SK-N-SH (cell line): Measurements from ENCODE around the gene NUP107. TPM values are rescaled to one million over a fixed set of nuclear protein-coding genes. Genes with fewer than 3 reads are reported as not detected.

Experiments used
- CTCF ChIA-PET: fragments of 300-600, 350-600 bp; formaldehyde crosslinking; extraction: SDS; loops from one replicate; lab custom pipeline; 2021; lab: Yijun Ruan, JAX
- POLR2A ChIA-PET: fragments of 350-600 bp; sonication (Branson Sonifier 250); formaldehyde crosslinking; extraction: SDS; loops from one replicate; lab custom pipeline; 2020; ENCODE audit warnings: antibody characterized with exemption, inconsistent platforms; lab: Yijun Ruan, JAX
- DNase-seq: peaks from one replicate; pipeline ENCODE4 v3.0.0; 2012
- H2AFZ ChIP-seq: fragments of 200-600 bp; sonication (generic); 2 replicates; pipeline ENCODE4 v1.8.1; 2016; ENCODE audit warnings: antibody characterized with exemption, mild to moderate bottlenecking, low read depth
- H3F3A ChIP-seq: fragments of 200-600 bp; sonication (generic); replicated peaks from 2 replicates; pipeline ENCODE3; 2016; ENCODE audit warnings: antibody characterized with exemption, mild to moderate bottlenecking; ENCODE audit not compliant: insufficient read depth
- H3K27ac ChIP-seq, 2 experiments: fragments of 200-500 bp in 1 of 2; fragments of 200-600 bp in 1 of 2; sonication (Bioruptor generic) in 1 of 2; sonication (generic), shearing (Covaris generic) in 1 of 2; 2 replicates each; pipeline versions ENCODE4 v1.5.1 to v1.6.1; 2014 to 2016; ENCODE audit warnings: low read depth in 2 of 2, inconsistent platforms in 1 of 2, low read length in 1 of 2, mild to moderate bottlenecking in 1 of 2, mixed read lengths in 1 of 2
- H3K27me3 ChIP-seq: fragments of 200-600 bp; sonication (generic), shearing (Covaris generic); 2 replicates; pipeline ENCODE4 v1.6.1; 2016; ENCODE audit warnings: mixed run types; ENCODE audit not compliant: insufficient read depth
- H3K36me3 ChIP-seq, 2 experiments: fragments of 200-500 bp in 1 of 2; fragments of 200-600 bp in 1 of 2; sonication (Bioruptor generic) in 1 of 2; sonication (generic) in 1 of 2; replicated peaks in 1 of 2; 2 replicates each; pipeline versions ENCODE3 to v1.5.1; 2014 to 2016; ENCODE audit warnings: low read length in 1 of 2, mild to moderate bottlenecking in 1 of 2; ENCODE audit not compliant: insufficient read depth in 2 of 2, control insufficient read depth in 1 of 2
- H3K4me1 ChIP-seq, 2 experiments: fragments of 200-500 bp in 1 of 2; fragments of 200-600 bp in 1 of 2; sonication (Bioruptor generic) in 1 of 2; sonication (generic), shearing (Covaris generic) in 1 of 2; 2 replicates each; pipeline versions ENCODE4 v1.5.1 to v1.6.1; 2014 to 2016; ENCODE audit warnings: low read depth in 1 of 2, low read length in 1 of 2, mixed run types in 1 of 2; ENCODE audit not compliant: insufficient read depth in 2 of 2, control insufficient read depth in 1 of 2
- H3K4me2 ChIP-seq: fragments of 200-600 bp; sonication (generic), shearing (Covaris generic); 2 replicates; pipeline ENCODE4 v1.6.1; 2017; ENCODE audit warnings: mixed run types
- H3K4me3 ChIP-seq, 2 experiments: fragments of 200-500 bp in 1 of 2; fragments of 200-600 bp in 1 of 2; sonication (Bioruptor generic) in 1 of 2; sonication (generic), shearing (Covaris generic) in 1 of 2; 2 replicates each; pipeline versions ENCODE4 v1.5.1 to v1.8.1; 2014 to 2016; ENCODE audit warnings: low read depth in 2 of 2, inconsistent platforms in 1 of 2, low read length in 1 of 2, mild to moderate bottlenecking in 1 of 2, mixed read lengths in 1 of 2, moderate library complexity in 1 of 2
- H3K79me2 ChIP-seq: fragments of 200-600 bp; sonication (generic); 2 replicates; pipeline ENCODE4 v1.8.1; 2017; ENCODE audit warnings: mild to moderate bottlenecking; ENCODE audit not compliant: insufficient read depth
- H3K9ac ChIP-seq: fragments of 200-600 bp; sonication (generic); 2 replicates; pipeline ENCODE4 v1.6.1; 2017; ENCODE audit warnings: mixed run types
- H3K9me2 ChIP-seq: fragments of 200-600 bp; sonication (generic); 2 replicates; pipeline ENCODE4 v1.6.1; 2017; ENCODE audit warnings: mixed run types
- H3K9me3 ChIP-seq: fragments of 200-600 bp; sonication (generic); 2 replicates; pipeline ENCODE4 v1.6.1; 2017; ENCODE audit warnings: mixed run types, mild to moderate bottlenecking, moderate library complexity
- H4K20me1 ChIP-seq: fragments of 200-600 bp; sonication (generic); 2 replicates; pipeline ENCODE4 v1.6.1; 2017; ENCODE audit warnings: mild to moderate bottlenecking, mixed run types; ENCODE audit not compliant: insufficient read depth
- CTCF ChIP-seq: fragments of 200-600 bp; sonication (generic); IDR thresholded peaks from 2 replicates; pipeline ENCODE4 v1.6.1; 2017; ENCODE audit warnings: antibody characterized with exemption, mild to moderate bottlenecking, moderate library complexity
- FOSL2 ChIP-seq: IDR thresholded peaks from 2 replicates; pipeline ENCODE4 v1.4.0; 2012; ENCODE audit warnings: low read depth, mild to moderate bottlenecking, moderate library complexity, borderline replicate concordance
- FOXM1 ChIP-seq: IDR thresholded peaks from 2 replicates; pipeline ENCODE4 v1.4.0; 2012; ENCODE audit warnings: low read depth, mild to moderate bottlenecking
- GABPA ChIP-seq: IDR thresholded peaks from 2 replicates; pipeline ENCODE4 v1.4.0; 2012; ENCODE audit warnings: low read depth, mild to moderate bottlenecking
- MAX ChIP-seq: IDR thresholded peaks from 2 replicates; pipeline ENCODE4 v1.4.0; 2012; ENCODE audit warnings: low read depth
- RCOR1 ChIP-seq: fragments of 150-350 bp; IDR thresholded peaks from 2 replicates; pipeline ENCODE4 v1.6.1; 2017; ENCODE audit warnings: antibody characterized with exemption, low read length
- RFX5 ChIP-seq: IDR thresholded peaks from 2 replicates; pipeline ENCODE4 v1.6.1; 2012; ENCODE audit warnings: mild to moderate bottlenecking, improper control_type of control experiment, low read length
- TAF1 ChIP-seq: IDR thresholded peaks from 2 replicates; pipeline ENCODE4 v1.6.1; 2012; ENCODE audit warnings: low read depth, mild to moderate bottlenecking, low read length, moderate library complexity, borderline replicate concordance
- TEAD4 ChIP-seq: IDR thresholded peaks from 2 replicates; pipeline ENCODE4 v1.4.0; 2012; ENCODE audit warnings: mild to moderate bottlenecking, borderline replicate concordance; ENCODE audit not compliant: insufficient read depth
- ZBTB33 ChIP-seq: IDR thresholded peaks from 2 replicates; pipeline ENCODE4 v1.4.0; 2012; ENCODE audit warnings: low read depth, borderline replicate concordance
- WGBS: methylation state at CpG from one replicate; pipeline ENCODE4 v1.1.6; 2017; ENCODE audit warnings: low lambda C conversion rate; 5-methylcytosine and 5-hydroxymethylcytosine counted together
- polyA plus RNA-seq, 3 experiments: library from polyadenylated mRNA; depleted of rRNA; stranded (reverse); fragments of >200 nt; gene quantifications; 2 replicates each; pipeline ENCODE4 v1.2.3, GENCODE V29; 2012

Gene NUP107
- polyA plus RNA-seq, 1 of the 3 experiments (the other 2 are of a cell fraction), result 30.9 TPM

GRCh38 chr12:68638721-68639395 lies 47.9 kb upstream of the NUP107 start:
- Histone ChIP-seq H2AFZ (no peak overlapping the region), H3K79me2 (peaks cover 100% of the 10 kb centered on the region), H3K4me3 (no peak overlapping the region), H3K27me3 (no peaks in the 10 kb centered on the region), H3K9me2 (no peaks in the 10 kb centered on the region), H3K36me3 (peaks cover 8 to 25% of the 10 kb centered on the region in 2 experiments), H3K9me3 (no peaks in the 10 kb centered on the region), H3K27ac (0 out of 4 replicates have a peak overlapping the region, but pooled peaks of 1 of the 2 experiments have one; percentile 15), H3F3A (peaks cover 20% of the 10 kb centered on the region), H3K4me2 (no peak overlapping the region), H3K9ac (no peak overlapping the region), H3K4me1 (peaks cover 0 to 20% of the 10 kb centered on the region in 2 experiments; a peak in 2 of 4 replicates), H4K20me1 (peaks cover 99% of the 10 kb centered on the region)
- 84% methylated on average over 12 of the region's 12 CpGs for WGBS
- CTCF ChIA-PET, result no interaction called here
- no peak for DNase-seq
- no peak for TF ChIP-seq MAX
- TF ChIP-seq TAF1, result no peak
- TF ChIP-seq RCOR1, result no peak
- no peak for TF ChIP-seq RFX5
- TF ChIP-seq FOXM1, result no peak
- peak; percentile 13; the same call in 1 of the 2 replicates for TF ChIP-seq FOSL2
- POLR2A ChIA-PET, result no interaction called here

- Histone ChIP-seq H3K27ac (0 out of 4 replicates have a peak overlapping the region, but pooled peaks of 1 of the 2 experiments have one; percentile 15), H3K36me3 (peaks cover 8 to 21% of the 10 kb centered on the region in 2 experiments), H3K9me2 (no peaks in the 10 kb centered on the region), H3F3A (peaks cover 22% of the 10 kb centered on the region), H3K4me2 (no peak overlapping the region), H3K27me3 (no peaks in the 10 kb centered on the region), H3K9ac (no peak overlapping the region), H3K4me3 (no peak overlapping the region), H3K4me1 (peaks cover 0 to 15% of the 10 kb centered on the region in 2 experiments; a peak in 2 of 4 replicates), H2AFZ (no peak overlapping the region), H3K79me2 (peaks cover 100% of the 10 kb centered on the region), H3K9me3 (no peaks in the 10 kb centered on the region), H4K20me1 (peaks cover 99% of the 10 kb centered on the region)
- no peak for DNase-seq
- ChIA-PET POLR2A (no interaction called here), CTCF (no interaction called here)
- 100% methylated on average over 1 of the region's 1 CpG for WGBS
- TF ChIP-seq FOXM1 (no peak), GABPA (no peak), ZBTB33 (no peak), TEAD4 (no peak), RFX5 (no peak), CTCF (no peak)
These were observed 47.4 kb upstream of the NUP107 start for GRCh38 chr12:68639396-68639767.
